Measurements from ENCODE around the gene MYH10.

The MYH10 gene

DNA sequence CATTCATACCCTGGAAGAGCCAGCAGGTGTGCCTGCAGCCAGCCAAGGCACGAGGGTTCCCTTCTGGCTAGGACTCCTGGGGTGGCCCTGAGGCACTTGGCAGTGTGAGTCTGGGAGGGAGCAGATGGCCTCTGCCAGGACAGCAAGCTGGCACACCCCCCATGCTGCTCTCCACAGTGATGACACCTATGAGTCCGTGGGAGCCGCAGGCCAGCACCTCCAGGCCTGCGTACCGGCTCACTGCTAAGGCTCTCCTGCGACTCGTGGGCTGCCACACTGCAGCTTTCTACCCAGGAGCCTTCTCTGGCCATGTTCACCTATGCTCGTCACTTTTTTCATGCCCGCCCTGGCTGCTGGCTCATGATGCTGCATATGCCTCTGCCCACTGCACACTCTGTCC, 126.7 kb downstream of the MYH10 start:
- TF ChIP-seq, protein P1, sequence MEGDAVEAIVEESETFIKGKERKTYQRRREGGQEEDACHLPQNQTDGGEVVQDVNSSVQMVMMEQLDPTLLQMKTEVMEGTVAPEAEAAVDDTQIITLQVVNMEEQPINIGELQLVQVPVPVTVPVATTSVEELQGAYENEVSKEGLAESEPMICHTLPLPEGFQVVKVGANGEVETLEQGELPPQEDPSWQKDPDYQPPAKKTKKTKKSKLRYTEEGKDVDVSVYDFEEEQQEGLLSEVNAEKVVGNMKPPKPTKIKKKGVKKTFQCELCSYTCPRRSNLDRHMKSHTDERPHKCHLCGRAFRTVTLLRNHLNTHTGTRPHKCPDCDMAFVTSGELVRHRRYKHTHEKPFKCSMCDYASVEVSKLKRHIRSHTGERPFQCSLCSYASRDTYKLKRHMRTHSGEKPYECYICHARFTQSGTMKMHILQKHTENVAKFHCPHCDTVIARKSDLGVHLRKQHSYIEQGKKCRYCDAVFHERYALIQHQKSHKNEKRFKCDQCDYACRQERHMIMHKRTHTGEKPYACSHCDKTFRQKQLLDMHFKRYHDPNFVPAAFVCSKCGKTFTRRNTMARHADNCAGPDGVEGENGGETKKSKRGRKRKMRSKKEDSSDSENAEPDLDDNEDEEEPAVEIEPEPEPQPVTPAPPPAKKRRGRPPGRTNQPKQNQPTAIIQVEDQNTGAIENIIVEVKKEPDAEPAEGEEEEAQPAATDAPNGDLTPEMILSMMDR (conservative IDR thresholded peaks at IDR 0.05), result no peak
- H3K27ac ChIP-seq, result no peak overlapping the region

DNA sequence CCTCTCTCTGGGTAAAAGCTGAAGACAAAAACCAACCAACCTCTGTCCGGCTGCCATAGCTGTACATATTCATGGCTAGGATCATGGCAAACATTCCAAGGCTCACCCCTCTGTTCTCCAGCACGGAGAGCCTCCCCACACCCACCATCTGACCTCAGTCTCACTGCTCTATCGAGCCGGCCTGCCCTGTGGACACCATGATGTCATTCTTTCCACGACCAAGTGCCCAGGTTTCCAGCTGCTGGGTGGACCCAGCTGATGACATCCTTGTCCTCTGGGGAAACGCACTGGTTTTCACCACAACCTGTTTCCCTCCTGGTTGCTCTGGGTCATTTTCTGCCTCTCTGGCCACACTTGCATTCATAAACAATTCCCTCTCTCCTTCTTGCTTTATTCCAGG, 127.2 kb downstream of the MYH10 start:
- TF ChIP-seq, protein P1 (conservative IDR thresholded peaks at IDR 0.05), result no peak
- H3K27ac ChIP-seq, result no peak overlapping the region

DNA sequence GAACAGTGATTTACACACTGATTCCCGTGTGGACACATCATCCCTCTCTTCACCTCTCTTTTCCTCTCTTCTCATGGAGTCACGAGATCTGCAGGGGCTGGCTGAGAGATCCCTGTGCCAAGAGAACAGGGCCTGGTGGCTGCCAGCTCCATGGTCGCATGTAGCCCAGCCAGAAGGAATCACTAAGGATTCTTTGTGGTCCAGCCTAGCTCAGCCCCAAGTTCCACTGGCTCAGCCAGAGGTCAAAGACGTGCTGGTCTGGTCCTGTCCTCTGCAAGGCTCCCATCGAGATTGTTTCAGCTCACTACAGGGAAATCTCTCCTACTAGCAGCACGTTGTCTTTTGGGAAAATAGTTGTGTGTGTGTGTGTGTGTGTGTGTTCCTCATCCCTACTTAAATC, 128.4 kb downstream of the MYH10 start:
- H3K27ac ChIP-seq, result no peak overlapping the region
- TF ChIP-seq, protein P1 (conservative IDR thresholded peaks at IDR 0.05), result no peak

DNA sequence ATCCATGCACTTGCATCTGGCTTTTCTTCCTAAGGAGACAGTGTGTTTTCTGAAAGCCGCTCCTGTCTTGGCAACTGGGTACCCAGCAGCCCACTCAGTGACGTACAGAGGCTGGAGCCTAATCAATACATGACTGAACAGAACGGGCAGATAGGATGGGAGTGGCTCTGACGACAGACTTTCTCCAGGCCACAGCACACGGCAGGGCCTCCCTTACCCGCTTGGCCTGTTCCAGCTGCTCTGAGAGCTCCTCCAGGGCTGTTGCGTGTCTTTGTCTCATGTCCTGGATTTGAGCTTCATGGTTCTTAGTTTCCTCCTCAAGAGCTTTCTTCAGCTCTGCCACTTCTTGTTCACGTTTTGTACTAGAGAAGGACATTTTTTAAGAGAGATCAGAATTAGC, 129.9 kb downstream of the MYH10 start:
- TF ChIP-seq, protein P1 (conservative IDR thresholded peaks at IDR 0.05), result no peak
- no peak overlapping the region for H3K27ac ChIP-seq

DNA sequence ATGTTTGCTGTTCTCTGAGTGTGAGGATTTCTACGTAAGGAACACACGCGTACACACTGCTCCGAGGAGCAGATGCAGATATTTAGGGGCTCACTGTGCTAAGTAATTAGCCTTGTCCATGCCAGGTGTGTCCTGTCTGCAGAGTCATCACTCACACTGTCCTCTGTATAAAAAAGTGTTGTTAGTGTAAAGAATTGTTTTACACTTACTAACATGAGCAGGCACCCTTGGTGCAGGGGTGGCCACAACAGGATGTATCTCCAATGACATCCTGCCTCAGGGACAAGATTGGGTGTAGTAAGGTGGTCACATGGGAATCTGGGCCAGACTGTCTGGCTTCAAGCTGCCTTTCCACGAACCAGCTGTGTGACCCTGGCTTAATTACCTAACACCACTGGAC, 130.9 kb downstream of the MYH10 start:
- TF ChIP-seq, protein P1 (conservative IDR thresholded peaks at IDR 0.05), result no peak

DNA sequence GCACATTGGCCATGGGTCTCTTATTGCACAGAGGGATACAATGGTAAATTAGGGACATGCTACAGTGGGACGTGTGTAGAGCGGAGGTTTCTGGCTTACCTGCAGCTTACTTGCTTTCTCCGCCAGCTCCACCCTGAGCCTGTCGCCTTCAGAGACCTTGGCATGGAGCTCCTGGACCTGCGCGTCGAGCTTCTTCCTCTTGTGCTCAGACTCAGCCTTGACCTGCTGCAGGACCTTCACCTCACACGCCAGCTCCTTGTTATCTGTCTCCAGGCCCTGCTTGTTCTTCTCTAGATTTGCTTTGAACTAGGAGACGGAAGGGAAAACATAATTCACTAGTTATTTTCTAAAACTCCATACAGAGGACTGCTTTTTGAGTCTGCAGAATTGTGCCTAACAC, 131.4 kb downstream of the MYH10 start:
- no peak overlapping the region for H3K27ac ChIP-seq
- TF ChIP-seq, protein P1 (conservative IDR thresholded peaks at IDR 0.05), result no peak

More for the DNA sequence above, 130.9 kb downstream of the MYH10 start:
- no peak overlapping the region for H3K27ac ChIP-seq

DNA sequence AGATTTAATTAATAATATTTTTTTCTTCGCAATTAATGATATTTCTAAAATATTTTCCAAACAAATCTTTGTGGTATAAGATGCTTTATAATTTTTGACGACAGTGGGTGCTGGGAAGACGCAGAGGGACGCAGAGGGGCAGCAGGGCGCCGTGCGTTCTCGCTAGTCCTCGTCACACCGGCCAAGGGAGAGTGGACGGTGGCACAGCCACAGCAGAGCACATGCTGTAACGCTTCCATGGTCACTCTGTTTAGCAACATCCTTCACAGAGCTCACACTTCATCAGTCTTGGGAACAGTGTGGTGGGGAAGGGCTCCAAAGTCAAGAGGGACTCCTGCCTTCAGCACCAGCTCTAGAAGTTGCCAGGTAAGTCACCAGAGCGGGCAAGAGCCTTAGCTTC, 134.4 kb downstream of the MYH10 start:
- no peak overlapping the region for H3K27ac ChIP-seq
- TF ChIP-seq, protein P1 (conservative IDR thresholded peaks at IDR 0.05), result no peak
